Trophoblast cell (in vitro differentiated cells and primary cell): Measurements from ENCODE around the gene REXO5.

Experiments used
- DNase-seq, 2 donors: peaks; one replicate each; pipeline ENCODE4 v3.0.0-alpha.2; 2016
- H2AFZ ChIP-seq: 2 replicates; pipeline ENCODE4 v1.6.1; 2013; ENCODE audit warnings: low read length, moderate library complexity, mild to moderate bottlenecking; ENCODE audit not compliant: insufficient read depth, poor library complexity
- H2AK5ac ChIP-seq: 2 replicates; pipeline ENCODE4 v1.6.1; 2013; ENCODE audit warnings: mild to moderate bottlenecking, low read length
- H2BK120ac ChIP-seq: 2 replicates; pipeline ENCODE4 v1.6.1; 2013; ENCODE audit warnings: low read length, mild to moderate bottlenecking, moderate library complexity; ENCODE audit not compliant: insufficient read depth, poor library complexity
- H2BK12ac ChIP-seq: 2 replicates; pipeline ENCODE4 v1.6.1; 2013; ENCODE audit warnings: mild to moderate bottlenecking, low read length, moderate library complexity
- H2BK5ac ChIP-seq: 2 replicates; pipeline ENCODE4 v1.6.1; 2013; ENCODE audit warnings: low read length, low read depth, moderate library complexity, mild to moderate bottlenecking; ENCODE audit not compliant: poor library complexity
- H3K14ac ChIP-seq: 2 replicates; pipeline ENCODE4 v1.6.1; 2013; ENCODE audit warnings: mild to moderate bottlenecking, low read length
- H3K18ac ChIP-seq: 2 replicates; pipeline ENCODE4 v1.6.1; 2013; ENCODE audit warnings: mild to moderate bottlenecking, low read length
- H3K23ac ChIP-seq: 2 replicates; pipeline ENCODE4 v1.6.1; 2013; ENCODE audit warnings: low read length
- H3K27ac ChIP-seq: 2 replicates; pipeline ENCODE4 v1.5.1; 2013; ENCODE audit warnings: low read depth, mild to moderate bottlenecking, inconsistent platforms, low read length, moderate library complexity
- H3K27me3 ChIP-seq: 2 replicates; pipeline ENCODE4 v1.6.1; 2013; ENCODE audit warnings: inconsistent platforms, mild to moderate bottlenecking, low read length, moderate library complexity; ENCODE audit not compliant: insufficient read depth
- H3K36me3 ChIP-seq, 2 experiments: 1 replicate in 1 of 2; 2 replicates in 1 of 2; pipeline ENCODE4 v1.6.1; 2013; ENCODE audit warnings: low read length in 2 of 2, mild to moderate bottlenecking in 2 of 2, moderate library complexity in 1 of 2; ENCODE audit not compliant: insufficient read depth in 2 of 2, control insufficient read depth in 1 of 2
- H3K4ac ChIP-seq: 2 replicates; pipeline ENCODE4 v1.6.1; 2013; ENCODE audit warnings: low read depth, mild to moderate bottlenecking, low read length, moderate library complexity
- H3K4me1 ChIP-seq, 2 experiments: 1 replicate in 1 of 2; 2 replicates in 1 of 2; pipeline ENCODE4 v1.6.1; 2013; ENCODE audit warnings: low read length in 2 of 2, mild to moderate bottlenecking in 2 of 2, moderate library complexity in 1 of 2; ENCODE audit not compliant: insufficient read depth in 2 of 2, control insufficient read depth in 1 of 2
- H3K4me2 ChIP-seq: 2 replicates; pipeline ENCODE4 v1.6.1; 2013; ENCODE audit warnings: inconsistent platforms, mild to moderate bottlenecking, low read length, moderate library complexity
- H3K4me3 ChIP-seq: 2 replicates; pipeline ENCODE4 v1.5.1; 2013; ENCODE audit warnings: mild to moderate bottlenecking, low read depth, low read length, inconsistent platforms
- H3K79me1 ChIP-seq: one replicate; pipeline ENCODE4 v1.6.1; 2013; ENCODE audit warnings: low read length
- H3K79me2 ChIP-seq: 2 replicates; pipeline ENCODE4 v1.6.1; 2013; ENCODE audit warnings: low read length, mild to moderate bottlenecking; ENCODE audit not compliant: control insufficient read depth, insufficient read depth, poor library complexity
- H3K9ac ChIP-seq: 2 replicates; pipeline ENCODE4 v1.6.1; 2013; ENCODE audit warnings: mild to moderate bottlenecking, low read length
- H3K9me3 ChIP-seq: 2 replicates; pipeline ENCODE4 v1.6.1; 2013; ENCODE audit warnings: low read depth, mild to moderate bottlenecking, control low read depth, inconsistent platforms, low read length; ENCODE audit not compliant: insufficient read depth
- H4K12ac ChIP-seq: 2 replicates; pipeline ENCODE4 v1.6.1; 2013; ENCODE audit warnings: low read depth, mild to moderate bottlenecking, low read length, moderate library complexity
- H4K8ac ChIP-seq: 2 replicates; pipeline ENCODE4 v1.6.1; 2013; ENCODE audit warnings: low read depth, mild to moderate bottlenecking, low read length, moderate library complexity
- H4K91ac ChIP-seq: one replicate; pipeline ENCODE4 v1.6.1; 2013; ENCODE audit warnings: low read depth, mild to moderate bottlenecking, low read length, moderate library complexity
- WGBS: extraction: QIAGEN DNeasy Blood & Tissue Kit; methylation state at CpG from one replicate; pipeline ENCODE4 v1.1.7; 2013; ENCODE audit warnings: missing lambda C conversion rate; ENCODE audit not compliant: insufficient read length, insufficient coverage; ENCODE audit errors: extremely low coverage; 5-methylcytosine and 5-hydroxymethylcytosine counted together

REXO5 gene

GRCh38 chr16:20838240-20838639 lies 31.9 kb downstream of the REXO5 start:
- no peaks in the 10 kb centered on the region for H3K79me1 ChIP-seq

GRCh38 chr16:20839504-20839903 lies 33.2 kb downstream of the REXO5 start:
- H3K4me1 ChIP-seq = no peaks in the 10 kb centered on the region
- H3K18ac ChIP-seq = no peak overlapping the region
- no peak overlapping the region for H3K4ac ChIP-seq
- no peak overlapping the region for H2AFZ ChIP-seq
- no peak overlapping the region for H2BK12ac ChIP-seq
- no peak overlapping the region for H3K4me3 ChIP-seq
- no peak overlapping the region for H2AK5ac ChIP-seq
- no peak overlapping the region for H3K9ac ChIP-seq
- no peak overlapping the region for H4K12ac ChIP-seq
- no peak overlapping the region for H3K4me2 ChIP-seq
- no peak overlapping the region for H3K23ac ChIP-seq
- H3K27me3 ChIP-seq = no peaks in the 10 kb centered on the region
- no peaks in the 10 kb centered on the region for H3K9me3 ChIP-seq
- no peak overlapping the region for H3K14ac ChIP-seq
- no peaks in the 10 kb centered on the region for H3K79me1 ChIP-seq
- no peaks in the 10 kb centered on the region for H3K79me2 ChIP-seq
- H4K8ac ChIP-seq = no peak overlapping the region
- no peak overlapping the region for H3K27ac ChIP-seq
- H3K36me3 ChIP-seq = peaks cover 2 to 3% of the 10 kb centered on the region in 2 experiments
- H2BK120ac ChIP-seq = no peak overlapping the region
- no CpG with 5 or more reads among the region's 2 CpGs for WGBS
- H2BK5ac ChIP-seq = no peak overlapping the region
- no peak for DNase-seq
- H4K91ac ChIP-seq = no peak overlapping the region

More at GRCh38 chr16:20838240-20838639, 31.9 kb downstream of the REXO5 start:
- Histone ChIP-seq H3K79me2 (no peaks in the 10 kb centered on the region), H4K12ac (no peak overlapping the region), H3K4me1 (no peaks in the 10 kb centered on the region), H2AFZ (no peak overlapping the region), H3K4ac (no peak overlapping the region), H3K27ac (no peak overlapping the region), H2AK5ac (no peak overlapping the region), H3K27me3 (no peaks in the 10 kb centered on the region), H2BK5ac (no peak overlapping the region), H2BK12ac (no peak overlapping the region), H3K9me3 (no peaks in the 10 kb centered on the region), H3K14ac (no peak overlapping the region), H3K18ac (no peak overlapping the region), H3K9ac (no peak overlapping the region), H2BK120ac (no peak overlapping the region), H3K4me3 (no peak overlapping the region), H4K8ac (no peak overlapping the region), H3K4me2 (no peak overlapping the region), H4K91ac (no peak overlapping the region), H3K36me3 (peaks cover 2 to 3% of the 10 kb centered on the region in 2 experiments), H3K23ac (no peak overlapping the region)
- no peak for DNase-seq
- WGBS = no CpG with 5 or more reads among the region's 1 CpG

GRCh38 chr16:20844054-20844453 lies 37.7 kb downstream of the REXO5 start:
- Histone ChIP-seq H4K12ac (no peak overlapping the region), H2BK12ac (no peak overlapping the region), H3K36me3 (peaks cover 0 to 2% of the 10 kb centered on the region in 2 experiments), H3K4ac (no peak overlapping the region), H3K79me1 (no peaks in the 10 kb centered on the region), H2AFZ (no peak overlapping the region), H3K9ac (no peak overlapping the region), H4K8ac (no peak overlapping the region), H3K9me3 (no peaks in the 10 kb centered on the region), H3K27ac (no peak overlapping the region), H3K4me2 (no peak overlapping the region), H3K4me1 (no peaks in the 10 kb centered on the region), H3K4me3 (no peak overlapping the region), H3K18ac (no peak overlapping the region), H3K23ac (no peak overlapping the region), H3K27me3 (no peaks in the 10 kb centered on the region), H3K14ac (no peak overlapping the region), H2BK5ac (no peak overlapping the region), H3K79me2 (no peaks in the 10 kb centered on the region), H2BK120ac (no peak overlapping the region), H2AK5ac (no peak overlapping the region), H4K91ac (no peak overlapping the region)
- no CpG with 5 or more reads among the region's 2 CpGs for WGBS
- no peak for DNase-seq

- no peak for DNase-seq
- Histone ChIP-seq H3K27me3 (no peaks in the 10 kb centered on the region), H2AK5ac (no peak overlapping the region), H3K36me3 (peaks cover 0 to 2% of the 10 kb centered on the region in 2 experiments), H4K91ac (no peak overlapping the region), H3K79me2 (no peaks in the 10 kb centered on the region), H3K27ac (no peak overlapping the region), H2BK12ac (no peak overlapping the region), H3K4me3 (no peak overlapping the region), H2BK5ac (no peak overlapping the region), H3K18ac (no peak overlapping the region), H3K4me2 (no peak overlapping the region), H4K8ac (no peak overlapping the region), H3K9me3 (no peaks in the 10 kb centered on the region), H3K4ac (no peak overlapping the region), H4K12ac (no peak overlapping the region), H3K14ac (no peak overlapping the region), H2AFZ (no peak overlapping the region), H3K23ac (no peak overlapping the region), H3K9ac (no peak overlapping the region), H3K79me1 (no peaks in the 10 kb centered on the region), H3K4me1 (no peaks in the 10 kb centered on the region), H2BK120ac (no peak overlapping the region)
- WGBS = no CpG with 5 or more reads among the region's 3 CpGs
These were observed 38.3 kb downstream of the REXO5 start for GRCh38 chr16:20844588-20844987.
